ENCODE data around the gene LDLRAD4.

GRCh38 chr18:13483316-13484270 is 265.0 kb downstream of the LDLRAD4 start:
- no peak for TF ChIP-seq CTCF (conservative IDR thresholded peaks at IDR 0.05; ENCODE audit: low read depth, low read length)
- no peak for TF ChIP-seq EZH2 (IDR thresholded peaks at IDR 0.05; ENCODE audit: borderline replicate concordance, low read depth, low read length, poor library complexity, severe bottlenecking)

Data from A673 (cell line).